ENCODE results near the gene OR13G1. TPM values are rescaled to one million over a fixed set of nuclear protein-coding genes. Genes with fewer than 3 reads are reported as not detected.

OR13G1 gene
- total RNA-seq, 1 donor from 2014 or later = not detected

DNA sequence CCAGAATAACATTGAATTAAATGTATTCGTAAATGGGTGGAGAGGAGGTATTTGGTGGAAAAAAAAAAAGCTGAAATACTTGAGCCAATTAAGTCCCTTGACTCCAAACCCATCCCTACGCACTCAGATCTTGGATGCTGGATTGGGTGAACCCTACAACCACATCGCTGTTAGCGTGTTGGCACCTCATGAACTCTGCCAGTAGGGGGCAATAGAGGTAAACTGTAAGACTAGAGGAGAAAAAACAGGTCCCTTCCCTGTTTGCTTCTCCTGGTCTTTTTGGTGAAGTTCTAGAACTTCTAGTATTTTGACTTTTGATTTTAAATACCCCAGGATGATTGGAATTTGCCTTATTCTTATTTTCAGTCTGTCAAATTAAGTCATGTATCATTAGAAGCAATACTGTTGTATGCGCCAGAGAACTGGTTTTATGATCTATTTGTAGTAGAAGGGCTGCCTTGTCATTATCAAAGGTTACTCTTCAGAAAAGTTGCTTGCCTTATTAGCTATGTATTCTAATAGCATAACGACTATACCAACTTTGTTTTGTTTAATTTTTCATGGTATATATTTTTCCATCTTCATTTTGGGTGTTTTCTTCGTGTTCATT is 1.9 kb upstream of the OR13G1 start:
- Histone ChIP-seq H3K9ac (ENCODE audit: low read length) (no peak overlapping the region), H3K36me3 (ENCODE audit: insufficient read depth, low read length) (no peaks in the 10 kb centered on the region), H3K9me3 (ENCODE audit: insufficient read depth, low read depth, low read length) (no peaks in the 10 kb centered on the region), H4K20me1 (ENCODE audit: insufficient read depth, low read length) (no peaks in the 10 kb centered on the region), H3K4me3 (ENCODE audit: insufficient read depth, low read depth, low read length) (no peak overlapping the region), H3K4me1 (ENCODE audit: insufficient read depth, low read length) (no peaks in the 10 kb centered on the region), H3K79me2 (ENCODE audit: insufficient read depth, low read length) (no peaks in the 10 kb centered on the region), H3K27me3 (ENCODE audit: insufficient read depth, low read length) (no peaks in the 10 kb centered on the region), H2AFZ (ENCODE audit: low read depth, low read length) (no peak overlapping the region), H3K27ac (ENCODE audit: low read depth, low read length) (no peak overlapping the region), H3K4me2 (ENCODE audit: low read length) (no peak overlapping the region)
- H3K27ac Mint-ChIP-seq (ENCODE audit: unreplicated experiment) = no peak overlapping the region
- FAIRE-seq (no peak), DNase-seq (ENCODE audit: low read depth) (no peak)
- no peaks in the 10 kb centered on the region for H3K27me3 Mint-ChIP-seq (ENCODE audit: low read depth, unreplicated experiment)
- TF ChIP-seq, protein P1, sequence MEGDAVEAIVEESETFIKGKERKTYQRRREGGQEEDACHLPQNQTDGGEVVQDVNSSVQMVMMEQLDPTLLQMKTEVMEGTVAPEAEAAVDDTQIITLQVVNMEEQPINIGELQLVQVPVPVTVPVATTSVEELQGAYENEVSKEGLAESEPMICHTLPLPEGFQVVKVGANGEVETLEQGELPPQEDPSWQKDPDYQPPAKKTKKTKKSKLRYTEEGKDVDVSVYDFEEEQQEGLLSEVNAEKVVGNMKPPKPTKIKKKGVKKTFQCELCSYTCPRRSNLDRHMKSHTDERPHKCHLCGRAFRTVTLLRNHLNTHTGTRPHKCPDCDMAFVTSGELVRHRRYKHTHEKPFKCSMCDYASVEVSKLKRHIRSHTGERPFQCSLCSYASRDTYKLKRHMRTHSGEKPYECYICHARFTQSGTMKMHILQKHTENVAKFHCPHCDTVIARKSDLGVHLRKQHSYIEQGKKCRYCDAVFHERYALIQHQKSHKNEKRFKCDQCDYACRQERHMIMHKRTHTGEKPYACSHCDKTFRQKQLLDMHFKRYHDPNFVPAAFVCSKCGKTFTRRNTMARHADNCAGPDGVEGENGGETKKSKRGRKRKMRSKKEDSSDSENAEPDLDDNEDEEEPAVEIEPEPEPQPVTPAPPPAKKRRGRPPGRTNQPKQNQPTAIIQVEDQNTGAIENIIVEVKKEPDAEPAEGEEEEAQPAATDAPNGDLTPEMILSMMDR (IDR thresholded peaks at IDR 0.05; ENCODE audit: insufficient read depth, low read depth, low read length) = peak; percentile 69
- TF ChIP-seq EZH2 (IDR thresholded peaks at IDR 0.05; ENCODE audit: insufficient read depth, low read length) = no peak
- H3K4me1 Mint-ChIP-seq (ENCODE audit: low read depth, unreplicated experiment) = no peaks in the 10 kb centered on the region
- H3K4me3 Mint-ChIP-seq (ENCODE audit: unreplicated experiment) = no peak overlapping the region
- peaks cover 2% of the 10 kb centered on the region for H3K9me3 Mint-ChIP-seq (ENCODE audit: unreplicated experiment)
- H3K36me3 Mint-ChIP-seq (ENCODE audit: low read depth, unreplicated experiment) = no peaks in the 10 kb centered on the region

DNA sequence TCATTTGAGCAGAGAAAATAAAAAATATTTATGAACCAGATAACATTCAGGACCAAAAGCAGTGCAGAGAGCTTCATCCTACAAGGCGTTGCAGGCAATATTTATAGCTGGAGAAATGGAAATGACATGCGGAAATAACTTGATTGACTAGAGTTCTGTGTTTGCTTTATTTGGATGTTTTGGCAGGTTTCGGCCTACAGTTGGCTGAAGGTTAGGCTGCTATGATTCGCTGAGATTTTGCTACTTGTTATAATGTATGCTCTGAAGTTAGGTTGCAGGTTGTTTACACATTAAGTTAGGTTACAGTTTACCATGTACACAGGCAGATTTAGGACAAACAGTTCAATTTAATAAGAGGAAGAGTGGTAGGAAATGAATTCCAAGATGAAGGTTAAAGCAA is 632 bp upstream of the OR13G1 start:
- Histone ChIP-seq H3K36me3 (ENCODE audit: insufficient read depth, low read length) (no peaks in the 10 kb centered on the region), H2AFZ (ENCODE audit: low read depth, low read length) (no peak overlapping the region), H3K9ac (ENCODE audit: low read length) (no peak overlapping the region), H3K9me3 (ENCODE audit: insufficient read depth, low read depth, low read length) (no peaks in the 10 kb centered on the region), H3K4me2 (ENCODE audit: low read length) (no peak overlapping the region), H4K20me1 (ENCODE audit: insufficient read depth, low read length) (no peaks in the 10 kb centered on the region), H3K27ac (ENCODE audit: low read depth, low read length) (no peak overlapping the region), H3K4me1 (ENCODE audit: insufficient read depth, low read length) (no peaks in the 10 kb centered on the region), H3K27me3 (ENCODE audit: insufficient read depth, low read length) (no peaks in the 10 kb centered on the region), H3K79me2 (ENCODE audit: insufficient read depth, low read length) (no peaks in the 10 kb centered on the region), H3K4me3 (ENCODE audit: insufficient read depth, low read depth, low read length) (no peak overlapping the region)
- H3K4me3 Mint-ChIP-seq (ENCODE audit: unreplicated experiment) = no peak overlapping the region
- H3K36me3 Mint-ChIP-seq (ENCODE audit: low read depth, unreplicated experiment) = no peaks in the 10 kb centered on the region
- no peaks in the 10 kb centered on the region for H3K27me3 Mint-ChIP-seq (ENCODE audit: low read depth, unreplicated experiment)
- no peak overlapping the region for H3K27ac Mint-ChIP-seq (ENCODE audit: unreplicated experiment)
- DNase-seq (ENCODE audit: low read depth) = no peak
- no peak for FAIRE-seq
- no peak for TF ChIP-seq EZH2 (IDR thresholded peaks at IDR 0.05; ENCODE audit: insufficient read depth, low read length)
- TF ChIP-seq, protein P1 (IDR thresholded peaks at IDR 0.05; ENCODE audit: insufficient read depth, low read depth, low read length) = no peak
- H3K4me1 Mint-ChIP-seq (ENCODE audit: low read depth, unreplicated experiment) = no peaks in the 10 kb centered on the region
- peaks cover 2% of the 10 kb centered on the region for H3K9me3 Mint-ChIP-seq (ENCODE audit: unreplicated experiment)

DNA sequence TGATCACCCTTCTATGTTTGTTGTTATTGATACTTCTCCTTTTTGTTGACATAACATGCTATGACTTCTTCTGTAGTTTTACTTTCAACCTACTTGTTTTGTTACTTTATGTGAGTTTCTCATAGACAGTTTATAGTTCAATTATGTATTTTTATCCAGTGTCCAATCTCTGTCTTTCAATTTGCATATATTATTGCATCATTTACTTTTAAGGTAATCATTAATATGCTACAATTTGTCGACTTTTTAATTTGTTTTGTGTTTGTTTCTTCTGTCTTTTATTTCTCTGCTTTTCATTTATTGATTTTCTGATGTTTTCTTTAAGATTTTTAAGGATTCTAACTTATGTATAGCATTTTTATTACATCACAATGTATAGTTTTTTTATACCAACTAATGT is 10.3 kb downstream of the OR13G1 start:
- H3K4me2 ChIP-seq (ENCODE audit: low read length) = no peak overlapping the region
- H3K4me1 Mint-ChIP-seq (ENCODE audit: low read depth, unreplicated experiment) = no peaks in the 10 kb centered on the region
- H3K9me3 ChIP-seq (ENCODE audit: insufficient read depth, low read depth, low read length) = no peaks in the 10 kb centered on the region
- H3K27me3 Mint-ChIP-seq (ENCODE audit: low read depth, unreplicated experiment) = no peaks in the 10 kb centered on the region
- DNase-seq (ENCODE audit: low read depth) (no peak), FAIRE-seq (no peak)
- H3K4me1 ChIP-seq (ENCODE audit: insufficient read depth, low read length) = no peaks in the 10 kb centered on the region
- H3K4me3 Mint-ChIP-seq (ENCODE audit: unreplicated experiment) = no peak overlapping the region
- H3K36me3 ChIP-seq (ENCODE audit: insufficient read depth, low read length) = no peaks in the 10 kb centered on the region
- H3K36me3 Mint-ChIP-seq (ENCODE audit: low read depth, unreplicated experiment) = no peaks in the 10 kb centered on the region
- no peak overlapping the region for H3K9ac ChIP-seq (ENCODE audit: low read length)
- H3K9me3 Mint-ChIP-seq (ENCODE audit: unreplicated experiment) = peaks cover 2% of the 10 kb centered on the region
- no peaks in the 10 kb centered on the region for H3K27me3 ChIP-seq (ENCODE audit: insufficient read depth, low read length)
- no peak overlapping the region for H3K4me3 ChIP-seq (ENCODE audit: insufficient read depth, low read depth, low read length)
- no peak overlapping the region for H3K27ac ChIP-seq (ENCODE audit: low read depth, low read length)
- H2AFZ ChIP-seq (ENCODE audit: low read depth, low read length) = no peak overlapping the region
- TF ChIP-seq EZH2 (IDR thresholded peaks at IDR 0.05; ENCODE audit: insufficient read depth, low read length) = no peak
- TF ChIP-seq, protein P1 (IDR thresholded peaks at IDR 0.05; ENCODE audit: insufficient read depth, low read depth, low read length) = no peak
- H4K20me1 ChIP-seq (ENCODE audit: insufficient read depth, low read length) = no peaks in the 10 kb centered on the region
- no peak overlapping the region for H3K27ac Mint-ChIP-seq (ENCODE audit: unreplicated experiment)
- H3K79me2 ChIP-seq (ENCODE audit: insufficient read depth, low read length) = no peaks in the 10 kb centered on the region

Measured in astrocyte (in vitro differentiated cells and primary cell).